Retinal pigment epithelial cell (primary cell): ENCODE results near the gene POLR1C.
"Not testable (repeated sequence)": the region's sequence is repeated elsewhere in the genome, so short reads cannot be mapped to it uniquely, and the experiment has no call there.

Experiments used
- DNase-seq: peaks from one replicate; pipeline ENCODE4 v3.0.0-alpha.2; 2010; ENCODE audit warnings: low read depth
- H3K4me3 ChIP-seq: 2 replicates; pipeline ENCODE4 v1.5.1; 2011; ENCODE audit warnings: mild to moderate bottlenecking, low read length, control low read depth, moderate library complexity
- TF ChIP-seq, protein P1 (sequence below): conservative IDR thresholded peaks from 2 replicates; pipeline ENCODE4 v1.5.1; 2011; ENCODE audit warnings: low read depth, low read length, control low read depth, inconsistent platforms

The POLR1C gene, protein sequence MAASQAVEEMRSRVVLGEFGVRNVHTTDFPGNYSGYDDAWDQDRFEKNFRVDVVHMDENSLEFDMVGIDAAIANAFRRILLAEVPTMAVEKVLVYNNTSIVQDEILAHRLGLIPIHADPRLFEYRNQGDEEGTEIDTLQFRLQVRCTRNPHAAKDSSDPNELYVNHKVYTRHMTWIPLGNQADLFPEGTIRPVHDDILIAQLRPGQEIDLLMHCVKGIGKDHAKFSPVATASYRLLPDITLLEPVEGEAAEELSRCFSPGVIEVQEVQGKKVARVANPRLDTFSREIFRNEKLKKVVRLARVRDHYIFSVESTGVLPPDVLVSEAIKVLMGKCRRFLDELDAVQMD

GRCh38 chr6:43516697-43517504 is at the start of gene POLR1C, which contains the start of gene YIPF3:
TSS of gene POLR1C (plus strand) at chr6:43517089. CDS start at chr6:43517110, 21 bp downstream.
TSS of gene YIPF3 (minus strand) at chr6:43516926. CDS start at chr6:43516807, 119 bp downstream.
- peak; percentile 90 for DNase-seq
- H3K4me3 ChIP-seq: peak within 1 kb of the TSS; percentile 87
- TF ChIP-seq, protein P1, sequence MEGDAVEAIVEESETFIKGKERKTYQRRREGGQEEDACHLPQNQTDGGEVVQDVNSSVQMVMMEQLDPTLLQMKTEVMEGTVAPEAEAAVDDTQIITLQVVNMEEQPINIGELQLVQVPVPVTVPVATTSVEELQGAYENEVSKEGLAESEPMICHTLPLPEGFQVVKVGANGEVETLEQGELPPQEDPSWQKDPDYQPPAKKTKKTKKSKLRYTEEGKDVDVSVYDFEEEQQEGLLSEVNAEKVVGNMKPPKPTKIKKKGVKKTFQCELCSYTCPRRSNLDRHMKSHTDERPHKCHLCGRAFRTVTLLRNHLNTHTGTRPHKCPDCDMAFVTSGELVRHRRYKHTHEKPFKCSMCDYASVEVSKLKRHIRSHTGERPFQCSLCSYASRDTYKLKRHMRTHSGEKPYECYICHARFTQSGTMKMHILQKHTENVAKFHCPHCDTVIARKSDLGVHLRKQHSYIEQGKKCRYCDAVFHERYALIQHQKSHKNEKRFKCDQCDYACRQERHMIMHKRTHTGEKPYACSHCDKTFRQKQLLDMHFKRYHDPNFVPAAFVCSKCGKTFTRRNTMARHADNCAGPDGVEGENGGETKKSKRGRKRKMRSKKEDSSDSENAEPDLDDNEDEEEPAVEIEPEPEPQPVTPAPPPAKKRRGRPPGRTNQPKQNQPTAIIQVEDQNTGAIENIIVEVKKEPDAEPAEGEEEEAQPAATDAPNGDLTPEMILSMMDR: no peak

DNA sequence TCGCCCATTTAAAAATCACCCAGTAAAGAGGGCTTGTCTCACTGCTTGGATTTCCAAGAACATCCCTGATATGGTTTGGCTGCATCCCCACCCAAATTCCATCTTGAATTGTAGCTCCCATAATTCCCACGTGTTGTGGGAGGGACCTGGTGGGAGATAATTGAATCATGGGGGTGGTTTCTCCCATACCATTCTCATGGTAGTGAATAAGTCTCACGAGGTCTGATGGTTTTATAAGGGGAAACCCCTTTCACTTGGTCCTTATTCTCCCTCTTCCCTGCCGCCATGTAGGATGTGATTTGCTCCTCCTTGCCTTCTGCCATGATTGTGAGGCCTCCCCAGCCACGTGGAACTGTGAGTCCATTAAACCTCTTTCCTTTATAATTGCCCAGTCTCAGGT is 49.6 kb upstream of the POLR1C start:
- not testable (repeated sequence) for DNase-seq, H3K4me3 ChIP-seq

GRCh38 chr6:43467752-43468151 is 49.1 kb upstream of the POLR1C start:
- DNase-seq: no peak
- TF ChIP-seq, protein P1: no peak
- no peak overlapping the region for H3K4me3 ChIP-seq

GRCh38 chr6:43468240-43468639 is 48.6 kb upstream of the POLR1C start:
- TF ChIP-seq, protein P1: no peak
- no peak overlapping the region for H3K4me3 ChIP-seq
- no peak for DNase-seq

DNA sequence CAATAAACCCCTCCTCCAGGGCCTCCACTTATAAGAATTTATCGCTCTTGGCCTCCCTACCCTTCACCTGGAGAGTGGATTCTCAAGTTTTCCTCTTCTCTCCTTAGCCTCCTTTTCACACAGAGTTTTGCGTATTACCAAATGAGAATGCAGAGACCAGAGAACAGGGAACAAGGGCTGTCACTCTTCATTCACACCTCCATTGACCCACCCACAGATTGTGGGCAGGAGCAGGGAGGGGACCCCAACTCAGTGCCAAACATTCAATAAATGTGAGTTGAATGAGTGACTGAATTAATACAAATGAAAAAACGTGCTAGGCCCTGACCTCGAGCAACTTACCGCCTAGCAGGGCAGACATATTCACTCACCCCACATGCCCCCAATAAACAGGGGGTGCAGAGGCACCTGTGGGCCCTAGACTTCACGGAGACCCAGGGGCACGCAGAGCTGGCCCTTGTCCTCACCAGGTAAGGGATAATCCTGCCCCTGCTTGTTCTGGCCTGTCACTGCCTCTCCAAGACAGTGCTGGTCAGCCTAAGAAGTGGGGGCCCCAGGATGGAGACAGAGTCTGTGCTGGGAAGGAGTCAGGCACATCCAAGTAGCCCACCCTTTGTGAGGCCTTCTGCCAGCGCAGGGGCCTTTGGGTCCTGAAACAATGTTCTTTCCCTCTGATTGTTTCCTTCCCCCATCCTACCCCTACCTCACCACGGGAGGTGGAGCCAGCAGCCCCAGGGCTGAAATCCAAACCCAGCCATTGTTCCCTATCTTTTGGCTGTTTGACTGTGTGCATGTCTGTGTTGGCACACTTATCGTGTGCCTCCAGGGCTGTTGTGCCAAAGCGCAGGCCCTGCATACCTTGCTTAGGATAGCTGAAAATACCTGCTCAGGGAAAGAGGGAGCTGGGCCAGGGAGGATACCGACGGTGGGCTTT is 47.9 kb upstream of the POLR1C start:
- no peak overlapping the region for H3K4me3 ChIP-seq
- no peak for DNase-seq

GRCh38 chr6:43469947-43470346 is 46.9 kb upstream of the POLR1C start:
- TF ChIP-seq, protein P1: no peak
- no peak for DNase-seq
- no peak overlapping the region for H3K4me3 ChIP-seq

More for the DNA sequence above, 47.9 kb upstream of the POLR1C start:
- TF ChIP-seq, protein P1: no peak

DNA sequence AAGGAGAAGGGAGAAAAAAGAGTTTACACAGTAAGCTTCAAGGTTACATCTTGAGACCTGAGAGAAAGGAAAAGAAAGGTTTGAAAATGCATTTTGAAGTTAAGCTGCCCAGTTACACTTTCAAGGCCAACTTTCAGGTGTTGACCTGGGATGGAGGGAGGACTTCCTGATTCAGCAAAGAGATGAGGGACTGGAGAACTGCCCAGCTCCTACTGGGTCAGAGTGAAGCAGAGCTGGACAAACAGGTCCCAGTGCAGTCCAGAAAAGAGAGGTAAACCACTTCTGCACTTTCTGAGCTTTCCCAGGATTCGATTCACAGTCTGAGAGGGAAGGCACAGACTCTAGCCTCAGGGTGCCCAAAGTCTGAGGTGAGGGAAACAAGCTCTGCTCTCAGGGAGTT is 45.5 kb upstream of the POLR1C start:
- DNase-seq: no peak
- TF ChIP-seq, protein P1: no peak
- H3K4me3 ChIP-seq: no peak overlapping the region
